Activated CD4-positive, alpha-beta T cell treated with anti-CD3 and anti-CD28 coated beads, Interleukin-2, amount 10 ng/mL, durations not matched to agents 7 days and 5 days (primary cell): ENCODE results near the gene DIS3L. TPM values are rescaled to one million over a fixed set of nuclear protein-coding genes. Genes with fewer than 3 reads are reported as not detected.

Experiments used
- CTCF ChIA-PET: fragments of 350-600 bp; sonication (Branson Sonifier 250); formaldehyde crosslinking; loops from one replicate; lab custom pipeline; 2021; ENCODE audit warnings: antibody characterized with exemption; lab: Charles Lee
- POLR2A ChIA-PET: fragments of 350-600 bp; sonication (Branson Sonifier 250); formaldehyde crosslinking; loops from one replicate; lab custom pipeline; 2021; ENCODE audit warnings: antibody characterized with exemption; lab: Charles Lee
- DNase-seq: peaks from one replicate; pipeline ENCODE4 v3.0.0-alpha.2; 2020
- H3K27ac Mint-ChIP-seq: one replicate; pipeline ENCODE4 v1.8.0; 2021; ENCODE audit warnings: mild to moderate bottlenecking, moderate library complexity, mixed read lengths
- H3K27me3 Mint-ChIP-seq: one replicate; pipeline ENCODE4 v1.8.0; 2021; ENCODE audit warnings: mixed read lengths
- H3K36me3 Mint-ChIP-seq: one replicate; pipeline ENCODE4 v1.8.0; 2021; ENCODE audit warnings: low read depth, mixed read lengths
- H3K4me1 Mint-ChIP-seq: one replicate; pipeline ENCODE4 v1.8.0; 2021; ENCODE audit warnings: mixed read lengths
- H3K4me3 Mint-ChIP-seq: one replicate; pipeline ENCODE4 v1.8.0; 2021; ENCODE audit warnings: mild to moderate bottlenecking, moderate library complexity, mixed read lengths
- H3K9me3 Mint-ChIP-seq: one replicate; pipeline ENCODE4 v1.8.0; 2021; ENCODE audit warnings: mixed read lengths
- total RNA-seq, 2 experiments: library from RNA; stranded (reverse); gene quantifications; one replicate each; pipeline ENCODE4 v1.2.3, GENCODE V29; 2021

DIS3L gene
- total RNA-seq, 2 experiments from 2014 or later, result 31.2 to 35.6 TPM

DNA sequence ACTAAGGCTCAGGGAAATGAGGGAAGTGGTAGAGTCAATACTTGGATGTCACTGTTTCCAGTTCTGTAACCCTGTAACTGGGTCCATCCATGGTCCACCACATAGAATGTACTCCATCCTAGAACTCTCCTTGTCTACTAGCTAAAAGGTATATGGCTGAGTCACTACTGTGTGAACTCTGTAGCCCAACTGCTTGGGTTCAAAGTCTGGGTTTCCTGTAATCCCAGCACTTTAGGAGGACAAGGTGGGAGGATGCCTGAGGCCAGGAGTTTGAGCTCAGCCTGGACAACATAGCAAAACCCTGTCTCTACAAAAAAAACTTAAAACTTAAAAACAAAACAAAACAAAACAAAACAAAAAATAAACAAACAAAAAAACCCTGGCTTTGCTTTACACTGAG, 5.3 kb upstream of the DIS3L start:
- ChIA-PET POLR2A (no interaction called here), CTCF (interaction anchor here (0.6 to 1.5 kb wide), 4 partner anchors 9 to 223 kb away, joined by 3 to 5 read pairs (median 3); partner anchors contain the start of gene MAP2K1)
- Mint-ChIP-seq H3K9me3 (no peaks in the 10 kb centered on the region), H3K36me3 (no peaks in the 10 kb centered on the region), H3K27me3 (peaks cover 2% of the 10 kb centered on the region), H3K27ac (no peak overlapping the region), H3K4me3 (no peak overlapping the region), H3K4me1 (peaks cover 26% of the 10 kb centered on the region)
- DNase-seq, result no peak

DNA sequence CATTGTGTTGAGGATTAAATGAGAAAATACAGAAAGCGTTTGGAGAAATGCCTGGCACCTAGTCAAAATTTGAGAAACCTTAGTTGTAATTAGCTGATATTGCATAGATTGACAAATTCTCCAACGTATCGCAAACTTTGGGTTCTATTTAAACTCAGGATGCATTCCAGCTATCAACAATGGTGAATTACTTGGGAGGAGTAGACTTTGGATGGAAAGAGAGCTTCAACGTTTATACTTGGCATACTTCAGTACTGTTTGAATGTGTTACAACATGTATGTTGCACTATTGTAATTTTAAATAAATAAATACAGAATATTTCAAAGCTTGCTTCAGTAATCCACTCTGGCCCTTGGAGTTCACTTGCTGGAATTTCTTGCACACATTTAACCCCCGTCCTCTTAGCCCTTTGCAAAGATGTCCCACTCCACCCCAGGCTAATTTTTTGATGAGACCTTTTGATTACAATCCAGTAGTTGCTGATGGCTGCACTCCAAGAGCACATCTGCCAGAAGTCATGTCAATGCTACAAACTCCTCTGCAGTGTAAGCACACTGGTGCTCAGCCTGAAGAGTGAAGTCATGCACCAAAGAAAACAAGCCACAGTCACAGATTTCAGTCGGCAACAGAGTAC, 4.7 kb upstream of the DIS3L start:
- ChIA-PET CTCF (interaction anchor here (0.6 to 1.5 kb wide), 4 partner anchors 8 to 224 kb away, joined by 3 to 5 read pairs (median 3); partner anchors contain the start of gene MAP2K1), POLR2A (no interaction called here)
- no peak for DNase-seq
- Mint-ChIP-seq H3K4me1 (peaks cover 26% of the 10 kb centered on the region), H3K27ac (no peak overlapping the region), H3K36me3 (no peaks in the 10 kb centered on the region), H3K27me3 (peaks cover 2% of the 10 kb centered on the region), H3K9me3 (no peaks in the 10 kb centered on the region), H3K4me3 (no peak overlapping the region)

DNA sequence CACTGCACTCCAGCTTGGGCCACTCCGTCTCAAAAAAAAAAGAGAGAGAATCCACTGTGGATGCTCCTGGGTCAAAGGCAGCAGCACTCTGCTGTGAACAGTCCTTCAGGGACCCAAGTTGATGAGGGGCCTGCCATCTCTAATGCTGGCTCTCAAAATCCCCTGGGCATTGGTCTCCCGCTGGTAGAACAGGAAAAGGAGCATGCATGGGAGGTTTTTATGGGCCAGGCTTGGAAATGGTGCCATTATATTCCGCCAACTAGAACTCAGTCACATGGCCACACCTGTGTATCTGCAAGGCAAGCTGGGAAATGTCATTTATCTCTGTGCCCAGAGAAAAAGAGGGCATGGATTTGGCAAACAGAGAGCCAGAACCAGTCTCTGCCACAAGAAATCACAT, 3.4 kb upstream of the DIS3L start:
- H3K4me1 Mint-ChIP-seq, result peaks cover 33% of the 10 kb centered on the region
- no peak overlapping the region for H3K4me3 Mint-ChIP-seq
- H3K27ac Mint-ChIP-seq, result no peak overlapping the region
- CTCF ChIA-PET, result no interaction called here
- peaks cover 2% of the 10 kb centered on the region for H3K27me3 Mint-ChIP-seq
- peaks cover 2% of the 10 kb centered on the region for H3K36me3 Mint-ChIP-seq
- POLR2A ChIA-PET, result no interaction called here
- DNase-seq, result no peak
- H3K9me3 Mint-ChIP-seq, result no peaks in the 10 kb centered on the region

DNA sequence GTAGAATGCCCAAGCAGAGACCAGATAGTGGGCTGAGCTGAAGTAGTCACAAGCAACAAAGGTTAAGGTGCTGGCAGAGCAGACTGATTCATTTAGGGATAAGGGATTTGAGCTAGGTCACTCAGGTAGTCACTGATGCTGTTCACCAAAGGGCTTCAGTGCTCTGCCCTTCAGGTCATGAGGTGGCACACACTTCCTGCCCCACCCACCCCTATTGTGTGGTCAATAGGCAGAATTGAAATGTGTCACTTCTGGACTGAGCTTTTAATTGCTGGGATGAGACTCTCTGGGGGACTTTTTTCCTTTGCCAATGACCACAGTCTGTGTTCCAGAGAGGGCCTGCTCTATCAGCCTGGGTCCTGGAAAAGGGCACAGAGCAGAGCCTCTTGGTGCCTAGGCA, 2.9 kb upstream of the DIS3L start:
- Mint-ChIP-seq H3K36me3 (peaks cover 3% of the 10 kb centered on the region), H3K27me3 (peaks cover 2% of the 10 kb centered on the region), H3K9me3 (no peaks in the 10 kb centered on the region), H3K4me1 (peaks cover 37% of the 10 kb centered on the region), H3K4me3 (no peak overlapping the region), H3K27ac (no peak overlapping the region)
- peak; percentile 7 for DNase-seq
- ChIA-PET CTCF (interaction anchor here (1.4 kb wide), 1 partner anchor 39 kb away, joined by 3 read pairs; no protein-coding TSS in a partner anchor), POLR2A (no interaction called here)

DNA sequence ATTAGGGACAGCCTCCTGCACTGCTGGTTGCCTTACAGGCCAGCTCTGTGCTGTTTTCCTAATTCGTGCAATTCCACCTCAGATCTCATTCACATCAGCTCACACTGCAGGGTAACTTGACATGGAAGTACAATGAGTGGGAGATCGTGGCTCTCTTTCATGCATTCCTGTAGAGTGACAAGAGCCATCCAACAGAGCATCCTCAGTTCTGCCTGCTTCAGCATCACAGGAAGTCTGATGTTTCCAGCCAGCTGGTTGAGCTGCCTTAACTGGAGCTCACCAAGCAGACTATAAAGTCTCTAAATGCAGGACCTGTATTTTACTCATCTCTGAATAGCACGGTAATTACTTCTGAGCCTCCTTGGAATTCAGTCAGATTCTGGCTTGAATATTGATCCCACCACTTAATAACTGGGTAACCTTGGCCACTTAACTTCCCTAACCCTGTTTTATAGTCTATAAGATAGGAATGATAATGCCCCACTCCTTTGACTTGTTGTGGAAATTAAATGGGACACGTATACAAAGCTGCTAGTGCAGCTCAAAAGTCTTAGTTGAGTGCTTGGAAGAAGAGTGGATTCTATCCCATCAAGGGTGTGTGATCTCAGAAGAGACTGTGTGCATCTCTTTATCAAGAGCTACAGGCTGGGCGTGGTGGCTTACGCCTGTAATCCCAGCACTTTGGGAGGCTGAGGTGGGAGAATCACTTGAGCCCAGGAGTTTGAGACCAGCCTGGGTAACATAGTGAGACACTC, 1.4 kb upstream of the DIS3L start:
- Mint-ChIP-seq H3K4me3 (peak overlapping the region; percentile 80), H3K27me3 (peaks cover 2% of the 10 kb centered on the region), H3K27ac (peak overlapping the region; percentile 92), H3K36me3 (peaks cover 8% of the 10 kb centered on the region), H3K9me3 (no peaks in the 10 kb centered on the region), H3K4me1 (peaks cover 51% of the 10 kb centered on the region)
- ChIA-PET POLR2A (no interaction called here), CTCF (interaction anchor here (0.7 to 1.4 kb wide), 4 partner anchors 41 to 206 kb away, joined by 3 read pairs; partner anchors contain the start of gene SNAPC5)
- DNase-seq, result no peak

DNA sequence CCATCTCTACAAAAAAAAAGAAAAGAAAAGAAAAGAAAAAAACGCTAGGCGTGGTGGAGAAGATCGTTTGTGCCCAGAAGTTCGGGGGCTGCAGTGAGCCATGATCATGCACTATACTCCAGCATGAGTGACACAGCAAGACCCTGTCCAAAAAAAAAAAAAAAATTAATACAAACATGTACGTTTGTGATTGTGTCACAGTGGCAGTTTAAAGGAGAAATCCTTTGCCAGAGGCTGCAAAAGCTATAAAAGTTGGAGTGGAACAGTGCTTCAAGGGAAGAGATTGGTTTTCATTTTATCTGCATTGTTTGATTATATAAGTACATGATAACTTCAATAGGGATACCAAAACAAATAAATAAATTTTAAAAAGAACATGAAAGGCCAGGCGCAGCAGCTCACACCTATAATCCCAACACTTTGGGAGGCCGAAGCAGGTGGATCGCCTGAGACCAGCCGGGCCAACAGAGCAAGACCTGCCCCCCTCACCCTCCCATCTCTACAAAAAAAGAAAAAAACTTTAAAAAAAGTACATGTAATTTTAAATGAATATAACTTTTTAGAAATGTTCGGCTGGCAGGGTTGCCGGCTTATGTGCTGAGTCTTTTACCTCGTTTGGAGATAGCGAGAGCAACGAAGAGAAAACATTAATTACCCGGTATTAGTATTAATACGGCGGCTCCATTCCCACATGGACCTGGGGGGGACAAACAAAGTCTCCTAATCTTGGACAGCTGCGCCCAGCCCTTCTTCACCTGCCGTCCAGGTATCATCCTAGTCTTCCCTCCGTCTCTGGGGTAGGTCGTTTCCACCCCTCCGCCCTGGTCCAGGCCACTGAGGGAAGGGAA, 573 bp upstream of the DIS3L start:
- peaks cover 2% of the 10 kb centered on the region for H3K27me3 Mint-ChIP-seq
- POLR2A ChIA-PET, result interaction anchor here (0.6 kb wide), 1 partner anchor 315 kb away, joined by 5 read pairs; no protein-coding TSS in a partner anchor
- H3K4me1 Mint-ChIP-seq, result peaks cover 49% of the 10 kb centered on the region
- no peak for DNase-seq
- CTCF ChIA-PET, result interaction anchor here (0.6 to 1.6 kb wide), 5 partner anchors 10 to 205 kb away, joined by 3 to 5 read pairs (median 4); no protein-coding TSS in a partner anchor
- peak overlapping the region; percentile 92 for H3K27ac Mint-ChIP-seq
- no peaks in the 10 kb centered on the region for H3K9me3 Mint-ChIP-seq
- H3K4me3 Mint-ChIP-seq, result peak overlapping the region; percentile 80
- H3K36me3 Mint-ChIP-seq, result peaks cover 8% of the 10 kb centered on the region

DNA sequence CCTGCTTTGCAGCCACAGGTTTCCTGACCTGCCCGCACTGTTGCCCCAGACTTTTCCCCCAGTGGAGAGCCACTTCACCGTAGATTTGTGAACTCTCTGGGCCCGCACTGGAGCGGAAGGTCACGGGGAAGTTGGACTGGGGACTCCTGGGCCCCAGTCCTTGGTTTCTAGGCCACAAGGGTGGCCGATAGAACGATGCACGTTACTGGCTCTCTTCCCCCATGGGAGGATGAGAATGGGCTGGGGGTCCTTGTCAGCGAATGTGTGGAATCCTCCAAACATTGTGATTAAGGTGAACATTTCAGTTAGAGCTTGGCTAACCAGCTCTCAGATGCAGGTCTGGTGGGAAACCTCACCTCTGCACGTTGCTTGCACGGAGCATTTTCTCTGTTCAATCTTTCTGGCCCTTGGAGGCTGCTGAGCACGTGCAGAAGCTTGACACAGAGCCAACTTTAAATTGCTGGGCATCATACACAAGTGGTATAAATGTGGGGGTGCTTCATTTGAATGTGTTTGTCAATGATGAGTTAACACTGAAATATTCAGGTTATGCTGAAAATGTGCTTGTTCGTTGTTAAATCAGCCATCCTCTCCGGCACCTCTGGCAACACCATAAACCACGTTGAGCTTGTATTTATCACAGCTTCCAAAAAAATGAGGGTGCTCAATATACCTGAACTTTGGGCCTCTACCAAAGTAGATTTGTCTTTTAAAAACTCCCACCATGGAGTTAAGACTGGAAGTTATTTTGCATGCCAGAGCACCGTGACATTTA, 976 bp downstream of the DIS3L start:
- H3K27ac Mint-ChIP-seq, result peak overlapping the region; percentile 95
- POLR2A ChIA-PET, result interaction anchor here (1.2 kb wide), 1 partner anchor 92 kb away, joined by 6 read pairs; no protein-coding TSS in a partner anchor
- no peaks in the 10 kb centered on the region for H3K27me3 Mint-ChIP-seq
- CTCF ChIA-PET, result interaction anchor here (0.6 to 1.6 kb wide), 6 partner anchors 8 to 205 kb away, joined by 3 to 5 read pairs (median 4); no protein-coding TSS in a partner anchor
- H3K4me1 Mint-ChIP-seq, result peaks cover 49% of the 10 kb centered on the region
- DNase-seq, result peak; percentile 31
- peak overlapping the region; percentile 85 for H3K4me3 Mint-ChIP-seq
- no peaks in the 10 kb centered on the region for H3K9me3 Mint-ChIP-seq
- H3K36me3 Mint-ChIP-seq, result peaks cover 8% of the 10 kb centered on the region

DNA sequence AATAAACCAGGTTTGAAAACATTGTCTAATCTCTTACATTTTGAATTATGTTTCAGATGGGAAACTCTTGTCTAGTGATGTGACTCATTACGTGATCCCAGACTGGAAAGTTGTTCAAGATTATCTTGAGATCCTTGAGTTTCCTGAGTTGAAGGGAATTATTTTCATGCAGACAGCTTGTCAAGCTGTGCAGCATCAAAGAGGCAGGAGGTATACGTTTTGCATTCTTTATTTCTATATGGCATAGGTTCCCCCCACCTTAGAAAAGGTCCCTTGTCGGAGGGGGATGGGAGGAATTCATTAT, 1.5 kb downstream of the DIS3L start:
- Mint-ChIP-seq H3K4me3 (peak overlapping the region; percentile 85), H3K27ac (peak overlapping the region; percentile 95), H3K9me3 (no peaks in the 10 kb centered on the region), H3K4me1 (peaks cover 49% of the 10 kb centered on the region), H3K36me3 (peaks cover 8% of the 10 kb centered on the region), H3K27me3 (no peaks in the 10 kb centered on the region)
- no peak for DNase-seq
- CTCF ChIA-PET, result interaction anchor here (0.6 to 1.0 kb wide), 4 partner anchors 161 to 1454 kb away, joined by 3 to 4 read pairs (median 4); no protein-coding TSS in a partner anchor
- POLR2A ChIA-PET, result interaction anchor here (1.2 kb wide), 1 partner anchor 91 kb away, joined by 6 read pairs; no protein-coding TSS in a partner anchor

DNA sequence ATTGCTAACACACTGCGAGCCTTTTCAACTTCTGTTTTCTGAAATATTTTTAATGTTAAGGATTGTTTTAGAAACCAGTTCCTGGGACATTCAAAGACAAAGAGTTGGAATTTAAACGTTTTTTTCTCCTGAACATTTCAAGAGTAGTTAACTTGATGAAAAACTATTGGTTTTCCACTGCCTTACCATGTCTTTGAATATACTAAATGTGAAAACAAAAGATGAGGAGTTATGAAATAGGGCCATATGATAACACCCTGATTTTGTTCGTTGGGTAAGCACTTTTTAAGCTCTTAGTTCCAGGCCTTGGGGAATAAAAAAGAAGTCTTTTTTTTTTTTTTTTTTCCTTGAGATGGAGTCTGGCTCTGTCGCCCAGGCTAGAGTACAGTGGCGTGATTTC, 2.8 kb downstream of the DIS3L start:
- ChIA-PET POLR2A (interaction anchor here (0.6 kb wide), 1 partner anchor 41 kb away, joined by 8 read pairs; no protein-coding TSS in a partner anchor), CTCF (interaction anchor here (0.6 kb wide), 2 partner anchors 53 to 1291 kb away, joined by 3 to 5 read pairs; no protein-coding TSS in a partner anchor)
- peaks cover 13% of the 10 kb centered on the region for H3K36me3 Mint-ChIP-seq
- no peaks in the 10 kb centered on the region for H3K9me3 Mint-ChIP-seq
- no peaks in the 10 kb centered on the region for H3K27me3 Mint-ChIP-seq
- DNase-seq, result no peak
- no peak overlapping the region for H3K27ac Mint-ChIP-seq
- no peak overlapping the region for H3K4me3 Mint-ChIP-seq
- peaks cover 38% of the 10 kb centered on the region for H3K4me1 Mint-ChIP-seq

DNA sequence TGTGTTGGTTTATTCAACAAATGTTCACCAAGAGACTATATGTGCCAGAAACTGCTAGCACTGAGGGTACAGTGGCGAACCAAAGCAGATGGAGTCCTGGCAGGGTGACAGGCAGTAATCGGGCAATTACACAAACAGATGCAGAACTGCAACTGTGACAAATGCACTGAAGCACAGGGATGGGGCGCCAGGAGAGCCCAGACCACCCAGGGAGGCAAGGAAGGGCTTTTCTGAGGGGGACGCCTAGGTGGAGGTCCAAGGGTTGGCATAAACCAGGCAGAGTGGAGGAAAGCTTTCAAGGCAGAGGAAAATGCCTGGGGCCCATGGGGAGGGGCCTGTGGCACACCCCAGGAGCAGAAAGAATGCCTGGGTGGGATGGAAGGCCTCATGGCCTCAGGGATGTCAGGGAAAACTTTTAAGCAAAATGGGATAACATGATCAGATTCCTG, 5.5 kb downstream of the DIS3L start:
- POLR2A ChIA-PET, result no interaction called here
- no peak overlapping the region for H3K4me3 Mint-ChIP-seq
- H3K27me3 Mint-ChIP-seq, result no peaks in the 10 kb centered on the region
- DNase-seq, result no peak
- no peaks in the 10 kb centered on the region for H3K9me3 Mint-ChIP-seq
- H3K36me3 Mint-ChIP-seq, result peaks cover 16% of the 10 kb centered on the region
- H3K27ac Mint-ChIP-seq, result no peak overlapping the region
- CTCF ChIA-PET, result interaction anchor here (0.5 kb wide), 1 partner anchor 80 kb away, joined by 3 read pairs; no protein-coding TSS in a partner anchor
- H3K4me1 Mint-ChIP-seq, result peaks cover 26% of the 10 kb centered on the region

DNA sequence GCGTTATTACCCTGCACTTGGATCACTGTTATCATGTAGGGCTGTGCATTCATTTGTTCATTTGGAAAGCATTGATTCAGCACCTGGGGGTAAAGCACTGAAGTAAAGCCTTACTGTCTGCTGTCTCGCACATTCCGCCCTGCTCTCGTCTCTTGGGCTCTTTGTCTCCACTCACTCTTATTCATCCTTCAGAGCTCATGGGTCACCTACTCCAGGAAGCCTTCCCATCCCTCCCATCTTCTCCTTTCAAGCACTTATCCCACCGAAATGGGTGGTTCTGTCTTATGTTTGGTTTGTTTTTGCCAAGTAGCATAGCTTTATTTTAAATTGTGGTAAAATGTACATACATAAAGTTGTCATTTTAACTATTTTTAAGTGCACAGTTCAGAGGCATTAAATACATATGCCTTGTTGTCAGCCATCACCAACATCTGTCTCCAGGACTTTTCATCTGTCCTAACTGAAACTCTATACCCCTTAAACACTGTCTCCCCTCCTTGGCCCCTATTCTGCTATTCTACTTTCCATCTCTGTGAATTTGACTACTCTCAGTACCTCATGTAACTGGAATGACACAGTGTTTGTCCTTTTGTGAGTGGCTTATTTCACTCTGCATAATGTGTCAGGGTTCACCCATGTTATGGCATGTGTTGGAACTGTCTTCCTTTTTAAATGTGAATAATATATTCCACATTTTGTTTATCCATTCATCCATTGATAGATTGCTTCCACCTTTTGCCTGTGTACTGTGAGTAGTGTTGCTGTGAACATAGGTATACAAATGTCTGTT, 9.3 kb downstream of the DIS3L start:
- peaks cover 11% of the 10 kb centered on the region for H3K36me3 Mint-ChIP-seq
- CTCF ChIA-PET, result interaction anchor here (1.4 kb wide), 1 partner anchor 9 kb away, joined by 5 read pairs; the partner anchor contains the start of gene DIS3L

More for the DNA sequence above, 9.3 kb downstream of the DIS3L start:
- Mint-ChIP-seq H3K4me3 (no peak overlapping the region), H3K27me3 (no peaks in the 10 kb centered on the region), H3K9me3 (no peaks in the 10 kb centered on the region), H3K4me1 (peaks cover 1% of the 10 kb centered on the region), H3K27ac (no peak overlapping the region)
- DNase-seq, result no peak
- POLR2A ChIA-PET, result no interaction called here
